Kidney (tissue), 14 donors: ENCODE data around the gene CX3CL1. TPM values are rescaled to one million over a fixed set of nuclear protein-coding genes. Genes with fewer than 3 reads are reported as not detected.

Experiments used
- DNase-seq, 5 donors: peaks; one replicate each; pipeline ENCODE4 v3.0.0-alpha.2; 2013 to 2020
- FAIRE-seq: peaks from 2 replicates; lab custom pipeline; 2012; peaks lifted over from hg19 to GRCh38; lab: Jason Lieb, UNC
- H3K27ac ChIP-seq, 2 donors: one replicate each; pipeline ENCODE4 v1.7.0; 2013; ENCODE audit warnings: low read depth in 2 of 2, low read length in 2 of 2, inconsistent platforms in 1 of 2
- H3K27me3 ChIP-seq: one replicate; pipeline ENCODE4 v1.7.1; 2013; ENCODE audit warnings: low read length, inconsistent platforms; ENCODE audit not compliant: control insufficient read depth, insufficient read depth
- H3K36me3 ChIP-seq, 3 donors: one replicate each; pipeline versions ENCODE4 v1.7.0 to v1.7.1; 2013; ENCODE audit warnings: low read length in 3 of 3, control low read depth in 1 of 3, inconsistent platforms in 1 of 3; ENCODE audit not compliant: insufficient read depth in 3 of 3, control insufficient read depth in 2 of 3
- H3K4me1 ChIP-seq, 3 donors: one replicate each; pipeline versions ENCODE4 v1.7.0 to v1.7.1; 2013; ENCODE audit warnings: low read length in 3 of 3, inconsistent platforms in 1 of 3, low read depth in 1 of 3; ENCODE audit not compliant: control insufficient read depth in 2 of 3, insufficient read depth in 2 of 3
- H3K4me3 ChIP-seq, 3 donors: one replicate each; pipeline versions ENCODE4 v1.7.0 to v1.8.1; 2013; ENCODE audit warnings: low read length in 3 of 3, control low read depth in 1 of 3, inconsistent platforms in 1 of 3
- H3K9ac ChIP-seq, 3 donors: one replicate each; pipeline versions ENCODE4 v1.7.0 to v1.7.1; 2013; ENCODE audit warnings: low read length in 3 of 3, control low read depth in 1 of 3, inconsistent platforms in 1 of 3
- H3K9me3 ChIP-seq, 3 donors: one replicate each; pipeline versions ENCODE4 v1.7.0 to v1.7.1; 2013; ENCODE audit warnings: low read length in 3 of 3, control low read depth in 1 of 3, inconsistent platforms in 1 of 3; ENCODE audit not compliant: control insufficient read depth in 2 of 3, insufficient read depth in 1 of 3
- CTCF ChIP-seq: IDR thresholded peaks from 3 replicates; pipeline ENCODE4 v1.5.1; 2012; ENCODE audit warnings: mild to moderate bottlenecking, moderate library complexity, borderline replicate concordance; ENCODE audit not compliant: insufficient read depth; ENCODE audit errors: extremely low read depth
- intact Hi-C: fragments of 100-400 bp; cut with DNase I; formaldehyde crosslinking; loops from one replicate; pipeline ENCODE4 v1.11.1; 2022
- polyA plus RNA-seq: library from polyadenylated mRNA; stranded (reverse); fragments of 350-450 nt; fragmentation: Illumina TruSeq; extraction: RNeasy Lipid Tissue Mini Kit (QIAGEN cat#74804); gene quantifications from one replicate; pipeline ENCODE4 v1.2.3, GENCODE V29; 2014; ENCODE audit warnings: low read depth, low replicate concordance; ENCODE audit not compliant: insufficient read depth
- total RNA-seq: library from RNA; stranded (reverse); fragmentation: NEBNext Ultra II Directional; extraction: Animal tissue kit (Norgen Biotek cat#: 25700); gene quantifications from one replicate; pipeline ENCODE4 v1.2.1, GENCODE V29; 2021
- donor health status: control.
- donor health status: control.
- donor health status: control.
- donor health status: control.
- donor health status: control.
- donor health status: DM: yes; HTN: yes; CAD: no.
- donor health status: Normal renal cell carcinoma (clear cell type).

Gene CX3CL1
- total and polyA plus RNA-seq, 2 donors from 2014 or later: 39.1 to 46.4 TPM

- FAIRE-seq: no peak
These were observed 34.6 kb downstream of the CX3CL1 start for GRCh38 chr16:57406881-57407280.

GRCh38 chr16:57407521-57408353 lies 35.4 kb downstream of the CX3CL1 start:
- no peak for TF ChIP-seq CTCF
- DNase-seq (no peak), FAIRE-seq (no peak)
- intact Hi-C loops: no loop called here
- Histone ChIP-seq H3K9ac (no peak overlapping the region), H3K27ac (no peak overlapping the region), H3K9me3 (no peaks in the 10 kb centered on the region), H3K4me3 (no peak overlapping the region), H3K36me3 (no peaks in the 10 kb centered on the region), H3K4me1 (peaks cover 0 to 2% (median 0%) of the 10 kb centered on the region in 3 donors), H3K27me3 (no peaks in the 10 kb centered on the region)

More at GRCh38 chr16:57406881-57407280, 34.6 kb downstream of the CX3CL1 start:
- no peaks in the 10 kb centered on the region for H3K9me3 ChIP-seq
- no peak for DNase-seq
- peaks cover 0 to 2% (median 0%) of the 10 kb centered on the region in 3 donors for H3K4me1 ChIP-seq
- no peak overlapping the region for H3K9ac ChIP-seq
- no peaks in the 10 kb centered on the region for H3K36me3 ChIP-seq
- H3K27me3 ChIP-seq: no peaks in the 10 kb centered on the region
- TF ChIP-seq CTCF: no peak
- H3K4me3 ChIP-seq: no peak overlapping the region
- intact Hi-C loops: no loop called here
- no peak overlapping the region for H3K27ac ChIP-seq

GRCh38 chr16:57409065-57409464 lies 36.8 kb downstream of the CX3CL1 start:
- no peak overlapping the region for H3K4me3 ChIP-seq
- no peak for FAIRE-seq
- intact Hi-C loops: no loop called here
- peaks cover 0 to 2% (median 0%) of the 10 kb centered on the region in 3 donors for H3K4me1 ChIP-seq
- H3K27ac ChIP-seq: peak overlapping the region; percentile 45 to 72
- DNase-seq: no peak
- no peaks in the 10 kb centered on the region for H3K9me3 ChIP-seq
- no peaks in the 10 kb centered on the region for H3K36me3 ChIP-seq
- H3K9ac ChIP-seq: no peak overlapping the region
- H3K27me3 ChIP-seq: no peaks in the 10 kb centered on the region
- TF ChIP-seq CTCF: no peak
